HG03575 (cell line): ENCODE results near the gene CST3.
"Not testable (repeated sequence)": the region's sequence is repeated elsewhere in the genome, so short reads cannot be mapped to it uniquely, and the experiment has no call there.

ENCODE experiments used
- ATAC-seq: cut with Tn5 transposase; IDR thresholded peaks from one replicate; pipeline ENCODE4 v1.9.1; 2021; ENCODE audit not compliant: unreplicated experiment, insufficient number of reproducible peaks, low FRiP score; ENCODE audit errors: extremely low read depth

CST3 gene

GRCh38 chr20:23637282-23638221, at the start of gene CST3:
CST3 (minus strand) TSS chr20:23637955; CDS start chr20:23637862, 93 bp downstream.
- no peak for ATAC-seq

- ATAC-seq = no peak
These were observed 48.4 kb upstream of the CST3 start for GRCh38 chr20:23686046-23686750.

GRCh38 chr20:23685529-23685896, 47.8 kb upstream of the CST3 start:
- ATAC-seq = not testable (repeated sequence)

- ATAC-seq = no peak
These were observed 46.5 kb upstream of the CST3 start for GRCh38 chr20:23684261-23684660.

GRCh38 chr20:23683807-23684206, 46.1 kb upstream of the CST3 start:
- no peak for ATAC-seq

- no peak for ATAC-seq
These were observed 45.5 kb upstream of the CST3 start for GRCh38 chr20:23683281-23683680.

GRCh38 chr20:23680146-23680545, 42.4 kb upstream of the CST3 start:
- ATAC-seq = no peak

- no peak for ATAC-seq
These were observed 41.7 kb upstream of the CST3 start for GRCh38 chr20:23679133-23680092.

- no peak for ATAC-seq
These were observed 35.5 kb upstream of the CST3 start for GRCh38 chr20:23673209-23673608.

- no peak for ATAC-seq
These were observed 34.4 kb upstream of the CST3 start for GRCh38 chr20:23672158-23672557.

- ATAC-seq = no peak
These were observed 33.7 kb upstream of the CST3 start for GRCh38 chr20:23671479-23671878.

GRCh38 chr20:23670361-23670760, 32.6 kb upstream of the CST3 start:
- ATAC-seq = no peak

GRCh38 chr20:23669866-23670265, 32.1 kb upstream of the CST3 start:
- no peak for ATAC-seq

- no peak for ATAC-seq
These were observed 31.6 kb upstream of the CST3 start for GRCh38 chr20:23669327-23669726.

- ATAC-seq = no peak
These were observed 30.8 kb upstream of the CST3 start for GRCh38 chr20:23668477-23668951.

GRCh38 chr20:23667666-23668065, 29.9 kb upstream of the CST3 start:
- ATAC-seq = no peak

- ATAC-seq = no peak
These were observed 28.9 kb upstream of the CST3 start for GRCh38 chr20:23666698-23667097.

- ATAC-seq = no peak
These were observed 28.4 kb upstream of the CST3 start for GRCh38 chr20:23666189-23666588.

- no peak for ATAC-seq
These were observed 27.2 kb upstream of the CST3 start for GRCh38 chr20:23664954-23665353.
